ENCODE measurements around the gene SPRY4. TPM values are rescaled to one million over a fixed set of nuclear protein-coding genes. Genes with fewer than 3 reads are reported as not detected.
"Not testable (repeated sequence)": the region's sequence is repeated elsewhere in the genome, so short reads cannot be mapped to it uniquely, and the experiment has no call there.

The SPRY4 gene
- total RNA-seq, 2 experiments from 2014 or later, result 0.31 to 0.67 TPM

- no peaks in the 10 kb centered on the region for H3K27me3 Mint-ChIP-seq (ENCODE audit: low read depth)
- intact Hi-C loops (cut with micrococcal nuclease), result no loop called here
- no peaks in the 10 kb centered on the region for H3K9me3 Mint-ChIP-seq
- DNase-seq, result no peak
- peaks cover 13% of the 10 kb centered on the region for H3K4me1 Mint-ChIP-seq (ENCODE audit: low read depth)
- H3K27ac Mint-ChIP-seq, result no peak overlapping the region
- no peaks in the 10 kb centered on the region for H3K36me3 Mint-ChIP-seq (ENCODE audit: low read depth)
- CTCF ChIA-PET, result no interaction called here
- no peak overlapping the region for H3K4me3 Mint-ChIP-seq
Observed at GRCh38 chr5:142311725-142312124, 13.1 kb downstream of the SPRY4 start.

GRCh38 chr5:142310803-142311202 lies 14.0 kb downstream of the SPRY4 start:
- Mint-ChIP-seq H3K4me3 (no peak overlapping the region), H3K36me3 (ENCODE audit: low read depth) (no peaks in the 10 kb centered on the region), H3K9me3 (no peaks in the 10 kb centered on the region), H3K27me3 (ENCODE audit: low read depth) (no peaks in the 10 kb centered on the region), H3K27ac (no peak overlapping the region), H3K4me1 (ENCODE audit: low read depth) (peaks cover 5% of the 10 kb centered on the region)
- intact Hi-C loops (cut with micrococcal nuclease), result no loop called here
- no peak for DNase-seq
- CTCF ChIA-PET, result no interaction called here

DNA sequence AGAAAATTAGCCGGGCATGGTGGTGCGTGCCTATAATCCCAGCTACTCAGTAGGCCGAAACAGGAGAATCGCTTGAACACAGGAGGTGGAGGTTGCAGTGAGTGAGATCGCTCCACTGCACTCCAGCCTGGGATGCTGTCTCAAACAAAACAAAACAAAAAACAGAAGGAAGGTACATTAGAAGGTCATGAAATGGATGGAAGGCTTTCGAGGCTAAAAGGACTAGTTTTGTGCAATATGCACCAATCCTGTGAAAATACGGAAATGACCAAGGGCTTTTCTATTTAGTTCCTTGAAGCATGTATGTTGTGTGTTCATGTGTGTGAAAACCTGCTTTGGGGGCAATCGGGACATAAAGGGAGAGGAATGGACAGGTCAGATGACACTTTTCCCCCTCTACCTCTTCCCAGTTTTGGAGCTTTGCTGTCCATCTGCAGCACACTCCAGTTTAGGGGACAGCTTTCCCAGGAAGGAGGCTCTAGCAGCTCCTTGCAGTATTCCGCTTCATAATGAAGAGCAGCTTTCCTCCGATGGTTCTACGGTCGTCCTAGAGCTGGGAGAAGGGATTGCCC lies 15.0 kb downstream of the SPRY4 start:
- no peaks in the 10 kb centered on the region for H3K4me1 Mint-ChIP-seq (ENCODE audit: low read depth)
- DNase-seq, result no peak
- no peak overlapping the region for H3K4me3 Mint-ChIP-seq
- H3K27me3 Mint-ChIP-seq (ENCODE audit: low read depth), result no peaks in the 10 kb centered on the region
- no peaks in the 10 kb centered on the region for H3K36me3 Mint-ChIP-seq (ENCODE audit: low read depth)
- CTCF ChIA-PET, result no interaction called here
- intact Hi-C loops (cut with micrococcal nuclease), result no loop called here
- H3K9me3 Mint-ChIP-seq, result no peaks in the 10 kb centered on the region
- no peak overlapping the region for H3K27ac Mint-ChIP-seq

DNA sequence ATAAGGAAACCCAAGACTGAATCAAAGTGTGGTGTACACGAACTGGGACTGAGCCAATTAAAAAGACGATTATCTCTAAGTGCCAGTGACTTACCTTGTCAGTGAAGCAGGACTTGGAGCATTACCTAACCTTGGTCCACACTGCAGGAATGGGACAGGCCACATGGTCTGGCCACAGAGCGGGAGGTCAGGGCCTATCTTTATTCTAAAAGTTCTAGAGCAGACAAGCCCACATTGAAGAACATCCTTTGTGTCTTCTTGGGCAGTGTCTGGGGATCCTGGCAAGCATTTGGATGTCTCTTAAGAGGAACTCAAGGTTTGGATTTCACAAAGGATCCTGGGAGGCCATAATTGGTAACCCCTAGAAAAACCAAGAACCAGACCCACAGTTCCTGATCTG lies 16.5 kb downstream of the SPRY4 start:
- DNase-seq, result no peak
- CTCF ChIA-PET, result no interaction called here
- Mint-ChIP-seq H3K9me3 (no peaks in the 10 kb centered on the region), H3K36me3 (ENCODE audit: low read depth) (no peaks in the 10 kb centered on the region), H3K27me3 (ENCODE audit: low read depth) (no peaks in the 10 kb centered on the region), H3K4me1 (ENCODE audit: low read depth) (no peaks in the 10 kb centered on the region), H3K27ac (no peak overlapping the region), H3K4me3 (no peak overlapping the region)
- intact Hi-C loops (cut with micrococcal nuclease), result no loop called here

- Mint-ChIP-seq H3K4me3 (no peak overlapping the region), H3K9me3 (no peaks in the 10 kb centered on the region), H3K27me3 (ENCODE audit: low read depth) (no peaks in the 10 kb centered on the region), H3K4me1 (ENCODE audit: low read depth) (no peaks in the 10 kb centered on the region), H3K36me3 (ENCODE audit: low read depth) (no peaks in the 10 kb centered on the region), H3K27ac (no peak overlapping the region)
- CTCF ChIA-PET, result no interaction called here
- intact Hi-C loops (cut with micrococcal nuclease), result no loop called here
- no peak for DNase-seq
Observed at GRCh38 chr5:142307146-142307890, 17.5 kb downstream of the SPRY4 start.

DNA sequence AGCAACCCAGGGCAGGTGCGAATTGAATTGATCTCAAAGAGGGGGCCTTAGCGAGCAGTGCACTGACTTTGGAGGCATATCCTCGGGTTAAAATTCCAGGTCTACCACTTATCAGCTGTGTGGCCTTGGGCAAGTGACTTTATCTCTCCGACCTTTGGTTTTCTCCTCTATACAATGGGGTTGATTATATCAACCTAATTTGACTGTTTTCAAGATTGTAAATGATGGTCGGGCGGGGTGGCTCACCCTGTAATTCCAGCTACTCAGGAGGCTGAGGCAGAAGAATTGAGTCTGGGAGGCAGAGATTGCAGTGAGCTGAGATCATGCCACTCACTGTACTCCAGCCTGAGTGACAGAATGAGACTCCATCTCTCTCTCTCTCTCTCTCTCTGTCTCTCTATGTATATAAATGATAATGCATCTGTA lies 18.7 kb downstream of the SPRY4 start:
- Mint-ChIP-seq H3K4me1 (ENCODE audit: low read depth) (no peaks in the 10 kb centered on the region), H3K9me3 (no peaks in the 10 kb centered on the region), H3K4me3 (no peak overlapping the region), H3K36me3 (ENCODE audit: low read depth) (no peaks in the 10 kb centered on the region), H3K27ac (no peak overlapping the region), H3K27me3 (ENCODE audit: low read depth) (no peaks in the 10 kb centered on the region)
- no peak for DNase-seq
- intact Hi-C loops (cut with micrococcal nuclease), result no loop called here
- CTCF ChIA-PET, result no interaction called here

GRCh38 chr5:142305211-142305610 lies 19.6 kb downstream of the SPRY4 start:
- intact Hi-C loops (cut with micrococcal nuclease), result no loop called here
- DNase-seq, result no peak
- no peaks in the 10 kb centered on the region for H3K27me3 Mint-ChIP-seq (ENCODE audit: low read depth)
- CTCF ChIA-PET, result no interaction called here
- H3K27ac Mint-ChIP-seq, result no peak overlapping the region
- H3K36me3 Mint-ChIP-seq (ENCODE audit: low read depth), result no peaks in the 10 kb centered on the region
- no peaks in the 10 kb centered on the region for H3K4me1 Mint-ChIP-seq (ENCODE audit: low read depth)
- no peak overlapping the region for H3K4me3 Mint-ChIP-seq
- no peaks in the 10 kb centered on the region for H3K9me3 Mint-ChIP-seq

GRCh38 chr5:142304013-142304701 lies 20.7 kb downstream of the SPRY4 start:
- no peak for DNase-seq
- H3K9me3 Mint-ChIP-seq, result no peaks in the 10 kb centered on the region
- CTCF ChIA-PET, result interaction anchor here (0.6 kb wide), 1 partner anchor 64 kb away, joined by 3 read pairs; no protein-coding TSS in a partner anchor
- intact Hi-C loops (cut with micrococcal nuclease), result no loop called here
- H3K4me1 Mint-ChIP-seq (ENCODE audit: low read depth), result no peaks in the 10 kb centered on the region
- no peaks in the 10 kb centered on the region for H3K36me3 Mint-ChIP-seq (ENCODE audit: low read depth)
- H3K27ac Mint-ChIP-seq, result no peak overlapping the region
- H3K27me3 Mint-ChIP-seq (ENCODE audit: low read depth), result no peaks in the 10 kb centered on the region
- H3K4me3 Mint-ChIP-seq, result no peak overlapping the region

GRCh38 chr5:142303565-142303964 lies 21.3 kb downstream of the SPRY4 start:
- no peaks in the 10 kb centered on the region for H3K36me3 Mint-ChIP-seq (ENCODE audit: low read depth)
- CTCF ChIA-PET, result no interaction called here
- H3K27me3 Mint-ChIP-seq (ENCODE audit: low read depth), result no peaks in the 10 kb centered on the region
- H3K4me3 Mint-ChIP-seq, result no peak overlapping the region
- intact Hi-C loops (cut with micrococcal nuclease), result no loop called here
- DNase-seq, result no peak
- H3K9me3 Mint-ChIP-seq, result no peaks in the 10 kb centered on the region
- no peaks in the 10 kb centered on the region for H3K4me1 Mint-ChIP-seq (ENCODE audit: low read depth)
- H3K27ac Mint-ChIP-seq, result no peak overlapping the region

GRCh38 chr5:142301540-142301939 lies 23.3 kb downstream of the SPRY4 start:
- no peaks in the 10 kb centered on the region for H3K9me3 Mint-ChIP-seq
- intact Hi-C loops (cut with micrococcal nuclease), result no loop called here
- H3K4me1 Mint-ChIP-seq (ENCODE audit: low read depth), result no peaks in the 10 kb centered on the region
- H3K36me3 Mint-ChIP-seq (ENCODE audit: low read depth), result no peaks in the 10 kb centered on the region
- CTCF ChIA-PET, result no interaction called here
- no peak overlapping the region for H3K27ac Mint-ChIP-seq
- no peak for DNase-seq
- H3K27me3 Mint-ChIP-seq (ENCODE audit: low read depth), result no peaks in the 10 kb centered on the region
- H3K4me3 Mint-ChIP-seq, result no peak overlapping the region

- no peaks in the 10 kb centered on the region for H3K4me1 Mint-ChIP-seq (ENCODE audit: low read depth)
- no peaks in the 10 kb centered on the region for H3K27me3 Mint-ChIP-seq (ENCODE audit: low read depth)
- CTCF ChIA-PET, result no interaction called here
- no peak overlapping the region for H3K4me3 Mint-ChIP-seq
- intact Hi-C loops (cut with micrococcal nuclease), result no loop called here
- DNase-seq, result no peak
- H3K9me3 Mint-ChIP-seq, result no peaks in the 10 kb centered on the region
- no peak overlapping the region for H3K27ac Mint-ChIP-seq
- H3K36me3 Mint-ChIP-seq (ENCODE audit: low read depth), result no peaks in the 10 kb centered on the region
Observed at GRCh38 chr5:142300677-142301076, 24.1 kb downstream of the SPRY4 start.

DNA sequence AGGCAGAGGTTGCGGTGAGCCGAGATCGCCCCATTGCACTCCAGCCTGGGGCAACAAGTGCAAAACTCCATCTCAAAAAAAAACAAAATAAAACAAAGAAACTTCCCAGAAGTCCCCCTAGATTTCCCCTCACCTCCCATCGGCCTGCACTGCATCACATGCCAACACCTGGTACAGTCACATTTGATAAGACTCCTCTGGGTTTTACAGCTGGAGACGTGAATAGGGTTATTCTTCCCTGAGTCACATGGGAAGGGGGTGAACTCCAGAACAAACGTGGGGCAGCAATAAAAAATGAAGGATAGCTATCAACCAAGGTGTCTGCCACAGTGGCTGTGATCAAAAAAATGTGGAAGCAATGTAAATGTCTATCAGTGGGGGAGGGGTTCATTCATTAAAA lies 26.0 kb downstream of the SPRY4 start:
- no peaks in the 10 kb centered on the region for H3K36me3 Mint-ChIP-seq (ENCODE audit: low read depth)
- H3K4me1 Mint-ChIP-seq (ENCODE audit: low read depth), result no peaks in the 10 kb centered on the region
- CTCF ChIA-PET, result interaction anchor here (0.6 kb wide), 2 partner anchors 314 to 446 kb away, joined by 3 to 4 read pairs; no protein-coding TSS in a partner anchor
- H3K27me3 Mint-ChIP-seq (ENCODE audit: low read depth), result no peaks in the 10 kb centered on the region
- H3K27ac Mint-ChIP-seq, result no peak overlapping the region
- no peak overlapping the region for H3K4me3 Mint-ChIP-seq
- DNase-seq, result no peak
- no peaks in the 10 kb centered on the region for H3K9me3 Mint-ChIP-seq
- intact Hi-C loops (cut with micrococcal nuclease), result no loop called here

- intact Hi-C loops (cut with micrococcal nuclease); H3K27ac Mint-ChIP-seq; H3K36me3 Mint-ChIP-seq (ENCODE audit: low read depth); H3K4me3 Mint-ChIP-seq; DNase-seq; H3K9me3 Mint-ChIP-seq; H3K4me1 Mint-ChIP-seq (ENCODE audit: low read depth); H3K27me3 Mint-ChIP-seq (ENCODE audit: low read depth); CTCF ChIA-PET: not testable (repeated sequence)
Observed at GRCh38 chr5:142297786-142298185, 27.0 kb downstream of the SPRY4 start.
